ENCODE results near the gene VWC2.

- TF ChIP-seq CTCF (IDR thresholded peaks at IDR 0.05) (no peak), POLR2A (IDR thresholded peaks at IDR 0.05) (no peak)
Measured at GRCh38 chr7:49790209-49790608, 16.8 kb downstream of the VWC2 start.

All from esophagus squamous epithelium (tissue), 4 donors.